ENCODE measurements around the gene JAM3.

Gene JAM3

GRCh38 chr11:134047586-134047999, 21.3 kb upstream of the JAM3 start:
- Histone ChIP-seq H3K79me1 (replicated peaks; ENCODE audit: low read length, poor library complexity, severe bottlenecking) (no peaks in the 10 kb centered on the region), H3K18ac (ENCODE audit: low read depth in 1 of 2, low read length in 2 of 2) (peak overlapping the region in 1 of 2 experiments; percentile 58), H3K27ac (ENCODE audit: low read length, poor library complexity, severe bottlenecking) (no peak overlapping the region), H3K36me3 (ENCODE audit: control insufficient read depth in 1 of 2, insufficient read depth in 2 of 2, low read depth in 1 of 2, low read length in 2 of 2) (no peaks in the 10 kb centered on the region), H3K9me3 (ENCODE audit: control insufficient read depth, low read length) (no peaks in the 10 kb centered on the region), H3K27me3 (ENCODE audit: control insufficient read depth in 1 of 2, insufficient read depth in 1 of 2, low read length in 2 of 2) (peaks cover 5 to 34% of the 10 kb centered on the region in 2 experiments), H3K4me1 (ENCODE audit: control insufficient read depth, insufficient read depth, low read depth, low read length) (peaks cover 5% of the 10 kb centered on the region), H2BK5ac (ENCODE audit: low read depth, low read length, poor library complexity, severe bottlenecking) (no peak overlapping the region), H3K14ac (ENCODE audit: low read length in 2 of 2) (no peak overlapping the region), H4K91ac (ENCODE audit: low read length) (no peak overlapping the region), H2BK15ac (ENCODE audit: low read depth, poor library complexity, severe bottlenecking) (peak overlapping the region; percentile 26), H4K8ac (ENCODE audit: low read length) (peak overlapping the region; percentile 62), H2BK12ac (ENCODE audit: low read length in 2 of 2) (peak overlapping the region in 1 of 2 experiments; percentile 73), H3K23ac (ENCODE audit: low read length in 2 of 2) (no peak overlapping the region), H3K4me3 (ENCODE audit: insufficient read depth in 1 of 2, low read depth in 1 of 2, low read length in 2 of 2) (peak overlapping the region in 1 of 2 experiments; percentile 44), H2BK120ac (ENCODE audit: low read depth, low read length) (peak overlapping the region; percentile 35), H2AFZ (ENCODE audit: low read depth, low read length) (peak overlapping the region; percentile 46), H3K4ac (ENCODE audit: low read depth in 1 of 2, low read length in 2 of 2) (no peak overlapping the region), H2AK5ac (ENCODE audit: low read length, severe bottlenecking) (no peak overlapping the region), H3K4me2 (ENCODE audit: low read length, poor library complexity, severe bottlenecking) (no peak overlapping the region), H3K9ac (ENCODE audit: low read length) (peak overlapping the region; percentile 72)
- 29% methylated on average over 11 of the region's 11 CpGs for whole genome bisulfite sequencing
- peak; percentile 85 for DNase-seq

GRCh38 chr11:134048028-134048427, 20.8 kb upstream of the JAM3 start:
- WGBS: 88% methylated on average over 7 of the region's 9 CpGs
- no peak overlapping the region for H3K27ac ChIP-seq (ENCODE audit: low read length, poor library complexity, severe bottlenecking)

GRCh38 chr11:134049303-134049702, 19.6 kb upstream of the JAM3 start:
- H2AFZ ChIP-seq (ENCODE audit: low read depth, low read length): no peak overlapping the region
- no peak overlapping the region for H3K14ac ChIP-seq (ENCODE audit: low read length in 2 of 2)
- 33% methylated on average over 11 of the region's 11 CpGs for WGBS
- no peaks in the 10 kb centered on the region for H3K79me1 ChIP-seq (replicated peaks; ENCODE audit: low read length, poor library complexity, severe bottlenecking)
- H2BK15ac ChIP-seq (ENCODE audit: low read depth, poor library complexity, severe bottlenecking): no peak overlapping the region
- H3K4me3 ChIP-seq (ENCODE audit: insufficient read depth in 1 of 2, low read depth in 1 of 2, low read length in 2 of 2): no peak overlapping the region
- H3K4me1 ChIP-seq (ENCODE audit: control insufficient read depth, insufficient read depth, low read depth, low read length): peaks cover 5% of the 10 kb centered on the region
- H3K27ac ChIP-seq (ENCODE audit: low read length, poor library complexity, severe bottlenecking): no peak overlapping the region
- DNase-seq: no peak
- H2BK120ac ChIP-seq (ENCODE audit: low read depth, low read length): no peak overlapping the region
- H3K9ac ChIP-seq (ENCODE audit: low read length): no peak overlapping the region
- H3K36me3 ChIP-seq (ENCODE audit: control insufficient read depth in 1 of 2, insufficient read depth in 2 of 2, low read depth in 1 of 2, low read length in 2 of 2): no peaks in the 10 kb centered on the region
- peak overlapping the region in 1 of 2 experiments; percentile 67 for H3K18ac ChIP-seq (ENCODE audit: low read depth in 1 of 2, low read length in 2 of 2)
- H3K4me2 ChIP-seq (ENCODE audit: low read length, poor library complexity, severe bottlenecking): no peak overlapping the region
- H2BK5ac ChIP-seq (ENCODE audit: low read depth, low read length, poor library complexity, severe bottlenecking): no peak overlapping the region
- H4K91ac ChIP-seq (ENCODE audit: low read length): no peak overlapping the region
- no peaks in the 10 kb centered on the region for H3K9me3 ChIP-seq (ENCODE audit: control insufficient read depth, low read length)
- H3K4ac ChIP-seq (ENCODE audit: low read depth in 1 of 2, low read length in 2 of 2): no peak overlapping the region
- no peak overlapping the region for H3K23ac ChIP-seq (ENCODE audit: low read length in 2 of 2)
- no peak overlapping the region for H2AK5ac ChIP-seq (ENCODE audit: low read length, severe bottlenecking)
- no peak overlapping the region for H4K8ac ChIP-seq (ENCODE audit: low read length)
- peaks cover 5 to 37% of the 10 kb centered on the region in 2 experiments for H3K27me3 ChIP-seq (ENCODE audit: control insufficient read depth in 1 of 2, insufficient read depth in 1 of 2, low read length in 2 of 2)
- no peak overlapping the region for H2BK12ac ChIP-seq (ENCODE audit: low read length in 2 of 2)

More at GRCh38 chr11:134048028-134048427, 20.8 kb upstream of the JAM3 start:
- H3K9me3 ChIP-seq (ENCODE audit: control insufficient read depth, low read length): no peaks in the 10 kb centered on the region
- no peak overlapping the region for H3K4ac ChIP-seq (ENCODE audit: low read depth in 1 of 2, low read length in 2 of 2)
- H3K14ac ChIP-seq (ENCODE audit: low read length in 2 of 2): no peak overlapping the region
- H3K36me3 ChIP-seq (ENCODE audit: control insufficient read depth in 1 of 2, insufficient read depth in 2 of 2, low read depth in 1 of 2, low read length in 2 of 2): no peaks in the 10 kb centered on the region
- DNase-seq: no peak
- H4K8ac ChIP-seq (ENCODE audit: low read length): no peak overlapping the region
- no peak overlapping the region for H3K23ac ChIP-seq (ENCODE audit: low read length in 2 of 2)
- peak overlapping the region in 1 of 2 experiments; percentile 31 for H3K4me3 ChIP-seq (ENCODE audit: insufficient read depth in 1 of 2, low read depth in 1 of 2, low read length in 2 of 2)
- H2BK15ac ChIP-seq (ENCODE audit: low read depth, poor library complexity, severe bottlenecking): no peak overlapping the region
- H3K4me2 ChIP-seq (ENCODE audit: low read length, poor library complexity, severe bottlenecking): no peak overlapping the region
- peaks cover 5% of the 10 kb centered on the region for H3K4me1 ChIP-seq (ENCODE audit: control insufficient read depth, insufficient read depth, low read depth, low read length)
- no peaks in the 10 kb centered on the region for H3K79me1 ChIP-seq (replicated peaks; ENCODE audit: low read length, poor library complexity, severe bottlenecking)
- H2BK120ac ChIP-seq (ENCODE audit: low read depth, low read length): no peak overlapping the region
- H2AFZ ChIP-seq (ENCODE audit: low read depth, low read length): no peak overlapping the region
- H2BK12ac ChIP-seq (ENCODE audit: low read length in 2 of 2): no peak overlapping the region
- no peak overlapping the region for H4K91ac ChIP-seq (ENCODE audit: low read length)
- H3K18ac ChIP-seq (ENCODE audit: low read depth in 1 of 2, low read length in 2 of 2): no peak overlapping the region
- peak overlapping the region; percentile 50 for H3K9ac ChIP-seq (ENCODE audit: low read length)
- H2AK5ac ChIP-seq (ENCODE audit: low read length, severe bottlenecking): no peak overlapping the region
- H3K27me3 ChIP-seq (ENCODE audit: control insufficient read depth in 1 of 2, insufficient read depth in 1 of 2, low read length in 2 of 2): peaks cover 5 to 37% of the 10 kb centered on the region in 2 experiments
- H2BK5ac ChIP-seq (ENCODE audit: low read depth, low read length, poor library complexity, severe bottlenecking): no peak overlapping the region

- no peak overlapping the region for H2BK120ac ChIP-seq (ENCODE audit: low read depth, low read length)
- H3K4me1 ChIP-seq (ENCODE audit: control insufficient read depth, insufficient read depth, low read depth, low read length): peaks cover 5% of the 10 kb centered on the region
- no peak overlapping the region for H3K14ac ChIP-seq (ENCODE audit: low read length in 2 of 2)
- H2BK12ac ChIP-seq (ENCODE audit: low read length in 2 of 2): peak overlapping the region in 1 of 2 experiments; percentile 5
- no peak overlapping the region for H3K18ac ChIP-seq (ENCODE audit: low read depth in 1 of 2, low read length in 2 of 2)
- H2BK5ac ChIP-seq (ENCODE audit: low read depth, low read length, poor library complexity, severe bottlenecking): no peak overlapping the region
- H3K4me3 ChIP-seq (ENCODE audit: insufficient read depth in 1 of 2, low read depth in 1 of 2, low read length in 2 of 2): peak overlapping the region in 1 of 2 experiments; percentile 78
- H2AFZ ChIP-seq (ENCODE audit: low read depth, low read length): no peak overlapping the region
- peak overlapping the region; percentile 76 for H3K9ac ChIP-seq (ENCODE audit: low read length)
- H3K36me3 ChIP-seq (ENCODE audit: control insufficient read depth in 1 of 2, insufficient read depth in 2 of 2, low read depth in 1 of 2, low read length in 2 of 2): no peaks in the 10 kb centered on the region
- WGBS: 45% methylated on average over 40 of the region's 43 CpGs
- H2BK15ac ChIP-seq (ENCODE audit: low read depth, poor library complexity, severe bottlenecking): no peak overlapping the region
- H3K4me2 ChIP-seq (ENCODE audit: low read length, poor library complexity, severe bottlenecking): peak overlapping the region; percentile 48
- peak; percentile 67 for DNase-seq
- no peaks in the 10 kb centered on the region for H3K79me1 ChIP-seq (replicated peaks; ENCODE audit: low read length, poor library complexity, severe bottlenecking)
- H3K9me3 ChIP-seq (ENCODE audit: control insufficient read depth, low read length): no peaks in the 10 kb centered on the region
- peaks cover 5 to 37% of the 10 kb centered on the region in 2 experiments for H3K27me3 ChIP-seq (ENCODE audit: control insufficient read depth in 1 of 2, insufficient read depth in 1 of 2, low read length in 2 of 2)
- H2AK5ac ChIP-seq (ENCODE audit: low read length, severe bottlenecking): no peak overlapping the region
- peak overlapping the region; percentile 85 for H4K91ac ChIP-seq (ENCODE audit: low read length)
- H3K4ac ChIP-seq (ENCODE audit: low read depth in 1 of 2, low read length in 2 of 2): no peak overlapping the region
- peak overlapping the region; percentile 52 for H4K8ac ChIP-seq (ENCODE audit: low read length)
- no peak overlapping the region for H3K23ac ChIP-seq (ENCODE audit: low read length in 2 of 2)
- H3K27ac ChIP-seq (ENCODE audit: low read length, poor library complexity, severe bottlenecking): no peak overlapping the region
Measured at GRCh38 chr11:134050541-134051383, 18.1 kb upstream of the JAM3 start.
